ENCODE results near the gene C6orf120. TPM values are rescaled to one million over a fixed set of nuclear protein-coding genes. Genes with fewer than 3 reads are reported as not detected.

The C6orf120 gene
- total and polyA plus RNA-seq, 2 of the 13 experiments (the other 11 are each of a cell fraction or from before 2014, with no cell fraction given) = 21.7 to 29.9 TPM

- TF ChIP-seq STAT5B (CRISPR knock-in tag; IDR thresholded peaks at IDR 0.05) = no peak
- TF ChIP-seq DBP (CRISPR knock-in tag; IDR thresholded peaks at IDR 0.05; ENCODE audit: not compliant biosample characterization) = no peak
- TF ChIP-seq MLLT10 (CRISPR knock-in tag; IDR thresholded peaks at IDR 0.05) = no peak
- TF ChIP-seq THAP7 (CRISPR knock-in tag; IDR thresholded peaks at IDR 0.05) = peak; percentile 27; the same call in 1 of the 2 replicates
- TF ChIP-seq JUND (CRISPR knock-in tag; IDR thresholded peaks at IDR 0.05) = no peak
- TF ChIP-seq GATAD1 (CRISPR knock-in tag; IDR thresholded peaks at IDR 0.05) = no peak
- TF ChIP-seq U2AF1 (optimal IDR thresholded peaks at IDR 0.05; ENCODE audit: low read depth, low read length) = no peak
- no peak for TF ChIP-seq NR2F2 (IDR thresholded peaks at IDR 0.05; ENCODE audit: borderline replicate concordance, low read depth)
- no peak for TF ChIP-seq RXRB (CRISPR knock-in tag; IDR thresholded peaks at IDR 0.05; ENCODE audit: borderline replicate concordance)
- TF ChIP-seq SETDB1 (CRISPR knock-in tag; IDR thresholded peaks at IDR 0.05; ENCODE audit: borderline replicate concordance) = no peak
- TF ChIP-seq ZNF431 (CRISPR knock-in tag; IDR thresholded peaks at IDR 0.05; ENCODE audit: borderline replicate concordance, low read depth) = no peak
- TF ChIP-seq POLR2A (IDR thresholded peaks at IDR 0.05; ENCODE audit: insufficient read depth in 1 of 2, low read depth in 2 of 2, low read length in 2 of 2) = peak in 1 of 2 experiments; percentile 60; a peak in 2 of 4 replicates
- TF ChIP-seq TFE3 (CRISPR knock-in tag; IDR thresholded peaks at IDR 0.05) = no peak
- TF ChIP-seq RFX1 (IDR thresholded peaks at IDR 0.05) = no peak
- TF ChIP-seq ZNF768 (CRISPR knock-in tag; IDR thresholded peaks at IDR 0.05) = no peak
- no peak for TF ChIP-seq ZNF234 (CRISPR knock-in tag; conservative IDR thresholded peaks at IDR 0.05)
- no peak for TF ChIP-seq ZNF275 (CRISPR knock-in tag; IDR thresholded peaks at IDR 0.05; ENCODE audit: borderline replicate concordance)
- TF ChIP-seq ZNF547 (CRISPR knock-in tag; IDR thresholded peaks at IDR 0.05) = no peak; the same call in 1 of the 2 replicates
- TF ChIP-seq ATF5 (CRISPR knock-in tag; IDR thresholded peaks at IDR 0.05; ENCODE audit: low read depth) = no peak
- no peak for TF ChIP-seq ZNF703 (CRISPR knock-in tag; IDR thresholded peaks at IDR 0.05; ENCODE audit: borderline replicate concordance)
- no peak for TF ChIP-seq SMAD3 (CRISPR knock-in tag; IDR thresholded peaks at IDR 0.05)
- TF ChIP-seq PATZ1 (CRISPR knock-in tag; IDR thresholded peaks at IDR 0.05) = no peak
- TF ChIP-seq JDP2 (CRISPR knock-in tag; IDR thresholded peaks at IDR 0.05; ENCODE audit: borderline replicate concordance) = no peak
Measured at GRCh38 chr6:169722362-169723199, 20.7 kb downstream of the C6orf120 start (continued).
